Measurements from ENCODE around the gene RPS19.
"Not testable (repeated sequence)": the region's sequence is repeated elsewhere in the genome, so short reads cannot be mapped to it uniquely, and the experiment has no call there.

RPS19 gene

DNA sequence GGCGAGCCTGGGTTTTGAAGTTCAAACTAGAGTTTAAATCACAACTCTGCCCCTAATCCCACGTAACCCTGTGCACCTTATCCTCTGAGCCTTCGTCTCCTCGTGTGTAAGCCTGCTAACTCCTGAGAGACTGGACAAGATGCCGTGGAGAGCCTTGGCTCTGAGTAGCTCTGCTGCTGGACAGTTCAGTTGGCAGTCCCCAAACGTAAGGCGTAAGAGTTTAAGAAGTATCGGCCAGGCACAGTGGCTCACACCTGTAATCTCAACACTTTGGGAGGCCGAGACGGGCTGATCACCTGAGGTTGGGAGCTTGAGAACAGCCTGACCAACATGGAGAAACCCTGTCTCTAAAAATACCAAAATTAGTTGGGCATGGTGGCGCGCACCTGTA lies 12.3 kb downstream of the RPS19 start:
- Histone ChIP-seq H3F3A (ENCODE audit: insufficient read depth, low read length) (peaks cover 71% of the 10 kb centered on the region), H3K36me3 (replicated peaks; ENCODE audit: insufficient read depth, low read length) (peaks cover 9% of the 10 kb centered on the region), H3K4me3 (ENCODE audit: low read length) (no peak overlapping the region), H3K9me3 (replicated peaks; ENCODE audit: insufficient read depth, low read length) (no peaks in the 10 kb centered on the region), H3K27me3 (replicated peaks; ENCODE audit: insufficient read depth, low read length) (no peaks in the 10 kb centered on the region), H3K4me1 (ENCODE audit: low read length) (peaks cover 72% of the 10 kb centered on the region), H3K79me2 (ENCODE audit: low read length) (peaks cover 25% of the 10 kb centered on the region), H2AFZ (ENCODE audit: low read length) (no peak overlapping the region), H3K9me2 (replicated peaks; ENCODE audit: insufficient read depth, low read length) (no peaks in the 10 kb centered on the region), H3K9ac (ENCODE audit: low read length) (peak overlapping the region; percentile 1; the same call in 1 of the 2 replicates), H3K27ac (ENCODE audit: low read length) (peak overlapping the region; percentile 80), H4K20me1 (ENCODE audit: insufficient read depth, low read length) (peaks cover 24% of the 10 kb centered on the region; the same call in 1 of the 2 replicates), H3K4me2 (ENCODE audit: low read depth, low read length) (peak overlapping the region; percentile 27; the same call in 1 of the 2 replicates)
- TF ChIP-seq EZH2 (optimal IDR thresholded peaks at IDR 0.05; ENCODE audit: low read depth, low read length) = no peak
- TF ChIP-seq EZH2phosphoT487 (IDR thresholded peaks at IDR 0.05; ENCODE audit: low read length) = no peak
- TF ChIP-seq, protein P1, sequence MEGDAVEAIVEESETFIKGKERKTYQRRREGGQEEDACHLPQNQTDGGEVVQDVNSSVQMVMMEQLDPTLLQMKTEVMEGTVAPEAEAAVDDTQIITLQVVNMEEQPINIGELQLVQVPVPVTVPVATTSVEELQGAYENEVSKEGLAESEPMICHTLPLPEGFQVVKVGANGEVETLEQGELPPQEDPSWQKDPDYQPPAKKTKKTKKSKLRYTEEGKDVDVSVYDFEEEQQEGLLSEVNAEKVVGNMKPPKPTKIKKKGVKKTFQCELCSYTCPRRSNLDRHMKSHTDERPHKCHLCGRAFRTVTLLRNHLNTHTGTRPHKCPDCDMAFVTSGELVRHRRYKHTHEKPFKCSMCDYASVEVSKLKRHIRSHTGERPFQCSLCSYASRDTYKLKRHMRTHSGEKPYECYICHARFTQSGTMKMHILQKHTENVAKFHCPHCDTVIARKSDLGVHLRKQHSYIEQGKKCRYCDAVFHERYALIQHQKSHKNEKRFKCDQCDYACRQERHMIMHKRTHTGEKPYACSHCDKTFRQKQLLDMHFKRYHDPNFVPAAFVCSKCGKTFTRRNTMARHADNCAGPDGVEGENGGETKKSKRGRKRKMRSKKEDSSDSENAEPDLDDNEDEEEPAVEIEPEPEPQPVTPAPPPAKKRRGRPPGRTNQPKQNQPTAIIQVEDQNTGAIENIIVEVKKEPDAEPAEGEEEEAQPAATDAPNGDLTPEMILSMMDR (IDR thresholded peaks at IDR 0.05; ENCODE audit: low read length) = no peak
- DNase-seq = no peak

DNA sequence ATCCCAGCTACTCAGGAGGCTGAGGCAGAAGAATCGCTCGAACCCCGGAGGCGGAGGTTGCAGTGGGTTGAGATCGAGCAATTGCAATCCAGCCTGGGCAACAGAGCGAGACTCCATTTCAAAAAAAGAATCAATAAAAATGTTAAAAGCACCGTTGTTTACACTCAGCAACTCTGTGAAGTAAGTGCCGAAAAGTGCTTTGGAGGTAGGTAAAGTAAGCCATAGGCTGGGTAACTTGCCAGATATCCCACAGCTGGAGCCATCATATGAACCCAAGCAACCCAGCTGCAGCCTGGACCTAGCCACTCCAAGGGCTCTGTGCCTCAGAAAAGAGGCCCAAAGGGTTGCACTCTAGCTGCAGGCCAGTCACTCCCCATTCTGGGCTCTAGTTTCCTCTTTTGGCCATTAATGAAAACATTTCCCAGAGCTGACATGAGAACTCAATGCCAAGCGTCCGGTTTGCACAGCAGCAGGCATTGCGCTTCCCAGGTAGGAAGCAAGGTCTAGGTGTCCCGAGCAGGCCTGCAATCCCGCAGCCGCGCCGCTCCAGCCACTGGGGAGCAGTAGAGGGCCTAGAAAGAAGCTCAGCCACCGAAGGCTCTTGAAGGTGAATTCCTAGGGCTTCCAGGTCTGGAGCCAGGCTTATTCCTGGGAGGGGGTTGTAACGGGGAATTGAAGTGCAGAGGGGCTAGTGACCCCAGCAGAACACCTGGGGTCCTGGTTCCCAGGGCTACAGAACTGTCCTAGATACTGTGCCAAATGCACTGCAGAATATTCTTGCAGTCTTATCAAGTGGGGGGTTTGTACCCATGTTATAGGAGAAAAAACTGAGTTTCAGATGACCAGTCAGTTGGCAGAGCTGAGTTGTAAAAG lies 13.0 kb downstream of the RPS19 start:
- Histone ChIP-seq H3K27ac (ENCODE audit: low read length) (no peak overlapping the region), H3F3A (ENCODE audit: insufficient read depth, low read length) (peaks cover 65% of the 10 kb centered on the region)

DNA sequence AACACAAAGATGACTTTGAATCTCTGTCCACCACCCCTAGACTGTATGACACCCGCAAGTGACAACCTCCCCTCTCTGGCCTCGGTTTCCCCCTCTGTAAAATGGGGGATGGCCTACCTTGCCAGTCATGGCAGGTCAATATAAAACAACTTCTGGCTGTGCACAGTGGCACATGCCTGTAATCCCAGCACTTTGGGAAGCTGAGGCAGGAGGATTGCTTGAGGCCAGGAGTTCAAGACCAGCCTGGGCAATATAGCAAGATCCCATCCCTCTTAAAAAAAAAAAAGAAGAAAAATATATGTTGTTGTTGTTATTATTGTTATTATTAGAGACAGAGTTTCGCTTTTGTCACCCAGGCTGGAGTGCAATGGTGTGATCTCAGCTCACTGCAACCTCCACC lies 15.9 kb downstream of the RPS19 start:
- Histone ChIP-seq H3F3A (ENCODE audit: insufficient read depth, low read length) (peaks cover 38% of the 10 kb centered on the region), H3K4me1 (ENCODE audit: low read length) (peaks cover 40% of the 10 kb centered on the region), H3K4me2 (ENCODE audit: low read depth, low read length) (peak overlapping the region; percentile 42; the same call in 1 of the 2 replicates), H3K27ac (ENCODE audit: low read length) (peak overlapping the region; percentile 64; the same call in 1 of the 2 replicates)
- H3K4me3 ChIP-seq (ENCODE audit: low read length); DNase-seq; H3K9me2 ChIP-seq (replicated peaks; ENCODE audit: insufficient read depth, low read length); H2AFZ ChIP-seq (ENCODE audit: low read length); H3K79me2 ChIP-seq (ENCODE audit: low read length); H3K27me3 ChIP-seq (replicated peaks; ENCODE audit: insufficient read depth, low read length); H3K9ac ChIP-seq (ENCODE audit: low read length); H3K9me3 ChIP-seq (replicated peaks; ENCODE audit: insufficient read depth, low read length); H4K20me1 ChIP-seq (ENCODE audit: insufficient read depth, low read length); H3K36me3 ChIP-seq (replicated peaks; ENCODE audit: insufficient read depth, low read length): not testable (repeated sequence)

More for the DNA sequence above, 13.0 kb downstream of the RPS19 start:
- H3K4me2 ChIP-seq (ENCODE audit: low read depth, low read length) = no peak overlapping the region
- no peaks in the 10 kb centered on the region for H3K9me3 ChIP-seq (replicated peaks; ENCODE audit: insufficient read depth, low read length)
- peaks cover 17% of the 10 kb centered on the region; the same call in 1 of the 2 replicates for H4K20me1 ChIP-seq (ENCODE audit: insufficient read depth, low read length)
- H3K9ac ChIP-seq (ENCODE audit: low read length) = no peak overlapping the region
- H3K27me3 ChIP-seq (replicated peaks; ENCODE audit: insufficient read depth, low read length) = no peaks in the 10 kb centered on the region
- peaks cover 18% of the 10 kb centered on the region for H3K79me2 ChIP-seq (ENCODE audit: low read length)
- peaks cover 9% of the 10 kb centered on the region for H3K36me3 ChIP-seq (replicated peaks; ENCODE audit: insufficient read depth, low read length)
- TF ChIP-seq EZH2 (optimal IDR thresholded peaks at IDR 0.05; ENCODE audit: low read depth, low read length) = no peak
- TF ChIP-seq, protein P1 (IDR thresholded peaks at IDR 0.05; ENCODE audit: low read length) = peak; percentile 57
- no peak for TF ChIP-seq EZH2phosphoT487 (IDR thresholded peaks at IDR 0.05; ENCODE audit: low read length)
- H3K9me2 ChIP-seq (replicated peaks; ENCODE audit: insufficient read depth, low read length) = no peaks in the 10 kb centered on the region
- H3K4me3 ChIP-seq (ENCODE audit: low read length) = no peak overlapping the region
- H2AFZ ChIP-seq (ENCODE audit: low read length) = no peak overlapping the region
- DNase-seq = peak; percentile 51
- H3K4me1 ChIP-seq (ENCODE audit: low read length) = peaks cover 69% of the 10 kb centered on the region

Data from MM.1S (cell line).